SK-MEL-5 (cell line): ENCODE results near the gene SUN5. TPM values are rescaled to one million over a fixed set of nuclear protein-coding genes. Genes with fewer than 3 reads are reported as not detected.
"Not testable (repeated sequence)": the region's sequence is repeated elsewhere in the genome, so short reads cannot be mapped to it uniquely, and the experiment has no call there.

ENCODE experiments used
- DNase-seq: peaks from one replicate; pipeline ENCODE4 v3.0.0-alpha.2; 2016; ENCODE audit warnings: low read depth, low spot score
- in situ Hi-C: cut with HindIII; loops from 2 replicates; pipeline ENCODE4 v1.10.0; 2016; ENCODE audit warnings: low sequenced_read_pairs, high pct_unique_total_duplicates, low pct_unique_long_range_greater_than_20kb
- total RNA-seq: library from RNA; depleted of rRNA; stranded (reverse); fragments of >200 nt; shearing (Covaris generic); gene quantifications from 2 replicates; pipeline ENCODE4 v1.2.3, GENCODE V29; 2014

Gene SUN5
- total RNA-seq, 1 experiment from 2014 or later, result not detected

GRCh38 chr20:32974204-32975064 is 29.8 kb downstream of the SUN5 start:
- DNase-seq, in situ Hi-C loops: not testable (repeated sequence)

GRCh38 chr20:32973077-32973717 is 31.0 kb downstream of the SUN5 start:
- in situ Hi-C loops, result no loop called here

GRCh38 chr20:32972181-32973076 is 31.8 kb downstream of the SUN5 start:
- DNase-seq, result peak; percentile 43
- in situ Hi-C loops, result no loop called here

More at GRCh38 chr20:32973077-32973717, 31.0 kb downstream of the SUN5 start:
- DNase-seq, result no peak

- peak; percentile 51 for DNase-seq
- in situ Hi-C loops, result no loop called here
These were observed 32.5 kb downstream of the SUN5 start for GRCh38 chr20:32971703-32972161.

GRCh38 chr20:32970973-32971300 is 33.3 kb downstream of the SUN5 start:
- no peak for DNase-seq
- in situ Hi-C loops, result no loop called here

- DNase-seq, result no peak
- in situ Hi-C loops, result no loop called here
These were observed 33.9 kb downstream of the SUN5 start for GRCh38 chr20:32970115-32970972.

- DNase-seq, result no peak
- in situ Hi-C loops, result no loop called here
These were observed 34.7 kb downstream of the SUN5 start for GRCh38 chr20:32969356-32970114.

- no peak for DNase-seq
- in situ Hi-C loops, result no loop called here
These were observed 35.6 kb downstream of the SUN5 start for GRCh38 chr20:32968478-32969241.

- no peak for DNase-seq
- in situ Hi-C loops, result no loop called here
These were observed 36.2 kb downstream of the SUN5 start for GRCh38 chr20:32967961-32968457.

- in situ Hi-C loops, result no loop called here
- no peak for DNase-seq
These were observed 37.1 kb downstream of the SUN5 start for GRCh38 chr20:32966881-32967781.

- no peak for DNase-seq
- in situ Hi-C loops, result no loop called here
These were observed 37.9 kb downstream of the SUN5 start for GRCh38 chr20:32966382-32966781.

GRCh38 chr20:32965581-32966373 is 38.5 kb downstream of the SUN5 start:
- DNase-seq, result no peak

GRCh38 chr20:32965115-32965514 is 39.1 kb downstream of the SUN5 start:
- in situ Hi-C loops, result no loop called here
- DNase-seq, result no peak

More at GRCh38 chr20:32965581-32966373, 38.5 kb downstream of the SUN5 start:
- in situ Hi-C loops, result no loop called here

- in situ Hi-C loops, result no loop called here
- no peak for DNase-seq
These were observed 39.7 kb downstream of the SUN5 start for GRCh38 chr20:32964575-32964974.
